ENCODE data around the gene L1TD1. TPM values are rescaled to one million over a fixed set of nuclear protein-coding genes. Genes with fewer than 3 reads are reported as not detected.
"Not testable (repeated sequence)": the region's sequence is repeated elsewhere in the genome, so short reads cannot be mapped to it uniquely, and the experiment has no call there.

L1TD1 gene
- total RNA-seq, 1 experiment from 2014 or later, result not detected

GRCh38 chr1:62238507-62238906, 43.9 kb downstream of the L1TD1 start:
- Histone ChIP-seq H3K4me3 (no peak overlapping the region), H3K9me3 (ENCODE audit: insufficient read depth, low read depth) (no peaks in the 10 kb centered on the region), H3K27ac (no peak overlapping the region), H3K9me2 (ENCODE audit: insufficient read depth) (no peaks in the 10 kb centered on the region), H3K4me2 (no peak overlapping the region), H4K20me1 (ENCODE audit: insufficient read depth) (no peaks in the 10 kb centered on the region), H3F3A (ENCODE audit: insufficient read depth, low read depth) (peaks cover 29% of the 10 kb centered on the region; the same call in 1 of the 2 replicates), H3K4me1 (replicated peaks; ENCODE audit: insufficient read depth) (peaks cover 55% of the 10 kb centered on the region), H3K36me3 (ENCODE audit: low read depth) (no peaks in the 10 kb centered on the region), H3K79me2 (ENCODE audit: low read depth) (no peaks in the 10 kb centered on the region), H2AFZ (no peak overlapping the region), H3K27me3 (ENCODE audit: insufficient read depth, low read depth) (no peaks in the 10 kb centered on the region)
- no peak for DNase-seq
- no peak for TF ChIP-seq EZH2 (IDR thresholded peaks at IDR 0.05; ENCODE audit: low read depth)
- no peak for TF ChIP-seq CTCF (conservative IDR thresholded peaks at IDR 0.05)
- CTCF ChIA-PET, result no interaction called here
- BruUV-seq (replicated peaks), result no TSS peak
- POLR2A ChIA-PET (ENCODE audit: unreplicated experiment), result no interaction called here
- intact Hi-C loops (cut with micrococcal nuclease; ENCODE audit: unreplicated experiment), result loop anchor here (1.0 to 2.0 kb wide), 2 partner anchors 8 to 40 kb away; no protein-coding TSS in a partner anchor

- DNase-seq; H2AFZ ChIP-seq; H3K9me3 ChIP-seq (ENCODE audit: insufficient read depth, low read depth); H3K36me3 ChIP-seq (ENCODE audit: low read depth); CTCF ChIA-PET; H3K27me3 ChIP-seq (ENCODE audit: insufficient read depth, low read depth); POLR2A ChIA-PET (ENCODE audit: unreplicated experiment); H3K27ac ChIP-seq; BruUV-seq (replicated peaks); H3K4me3 ChIP-seq; H3K9me2 ChIP-seq (ENCODE audit: insufficient read depth); H3K4me2 ChIP-seq; H4K20me1 ChIP-seq (ENCODE audit: insufficient read depth); H3K79me2 ChIP-seq (ENCODE audit: low read depth): not testable (repeated sequence)
- intact Hi-C loops (cut with micrococcal nuclease; ENCODE audit: unreplicated experiment), result loop anchor here (2.0 kb wide), 1 partner anchor 39 kb away; no protein-coding TSS in a partner anchor
- Histone ChIP-seq H3K4me1 (replicated peaks; ENCODE audit: insufficient read depth) (peaks cover 42% of the 10 kb centered on the region), H3F3A (ENCODE audit: insufficient read depth, low read depth) (peaks cover 29% of the 10 kb centered on the region; the same call in 1 of the 2 replicates)
These were observed 45.2 kb downstream of the L1TD1 start for GRCh38 chr1:62239652-62240403.

GRCh38 chr1:62240651-62241370, 46.2 kb downstream of the L1TD1 start:
- Histone ChIP-seq H3K9me2 (ENCODE audit: insufficient read depth) (no peaks in the 10 kb centered on the region), H3K9me3 (ENCODE audit: insufficient read depth, low read depth) (no peaks in the 10 kb centered on the region), H3K79me2 (ENCODE audit: low read depth) (no peaks in the 10 kb centered on the region), H3K27ac (no peak overlapping the region), H3K36me3 (ENCODE audit: low read depth) (no peaks in the 10 kb centered on the region), H3K4me3 (no peak overlapping the region), H3F3A (ENCODE audit: insufficient read depth, low read depth) (peaks cover 29% of the 10 kb centered on the region; the same call in 1 of the 2 replicates), H4K20me1 (ENCODE audit: insufficient read depth) (no peaks in the 10 kb centered on the region), H2AFZ (no peak overlapping the region), H3K4me1 (replicated peaks; ENCODE audit: insufficient read depth) (peaks cover 39% of the 10 kb centered on the region), H3K27me3 (ENCODE audit: insufficient read depth, low read depth) (no peaks in the 10 kb centered on the region), H3K4me2 (no peak overlapping the region)
- DNase-seq, result no peak
- BruUV-seq (replicated peaks), result no TSS peak
- ChIA-PET POLR2A (ENCODE audit: unreplicated experiment) (interaction anchor here (0.6 kb wide), 1 partner anchor 18 kb away, joined by 3 read pairs; no protein-coding TSS in a partner anchor), CTCF (no interaction called here)
- TF ChIP-seq CTCF (conservative IDR thresholded peaks at IDR 0.05) (no peak), EZH2 (IDR thresholded peaks at IDR 0.05; ENCODE audit: low read depth) (no peak)
- intact Hi-C loops (cut with micrococcal nuclease; ENCODE audit: unreplicated experiment), result no loop called here

Data from PC-9 (cell line).